HEK293 (cell line): Measurements from ENCODE around the gene G6PD.
"Not testable (repeated sequence)": the region's sequence is repeated elsewhere in the genome, so short reads cannot be mapped to it uniquely, and the experiment has no call there.

Source experiments
- ATF2 ChIP-seq: fragments of 450-650 bp; formaldehyde crosslinking; IDR thresholded peaks from 2 replicates; pipeline ENCODE4 v1.5.1; 2016; ENCODE audit warnings: missing biosample characterization, missing genetic modification characterization, low read depth
- CTCF ChIP-seq: fragments of 450-650 bp; formaldehyde crosslinking; IDR thresholded peaks from 2 replicates; pipeline ENCODE4 v1.5.1; 2016; ENCODE audit warnings: missing biosample characterization, missing genetic modification characterization
- GFI1B ChIP-seq: fragments of 450-650 bp; formaldehyde crosslinking; IDR thresholded peaks from 2 replicates; pipeline ENCODE4 v1.5.1; 2016; ENCODE audit warnings: missing biosample characterization, missing genetic modification characterization
- REST ChIP-seq: fragments of 450-650 bp; formaldehyde crosslinking; IDR thresholded peaks from 2 replicates; pipeline ENCODE4 v1.5.1; 2016; ENCODE audit warnings: missing biosample characterization, missing genetic modification characterization
- SETDB1 ChIP-seq: IDR thresholded peaks from one replicate; pipeline ENCODE4 v1.6.1; 2017; ENCODE audit warnings: mild to moderate bottlenecking, low read length, moderate library complexity, mixed read lengths; ENCODE audit not compliant: insufficient read length
- YY1 ChIP-seq: fragments of 450-650 bp; formaldehyde crosslinking; IDR thresholded peaks from 2 replicates; pipeline ENCODE4 v1.5.1; 2018; ENCODE audit warnings: missing biosample characterization, missing genetic modification characterization
- ZBTB8A ChIP-seq: fragments of 450-650 bp; formaldehyde crosslinking; IDR thresholded peaks from 2 replicates; pipeline ENCODE4 v1.5.1; 2016; ENCODE audit warnings: missing biosample characterization, missing genetic modification characterization
- ZFP37 ChIP-seq: fragments of 450-650 bp; formaldehyde crosslinking; IDR thresholded peaks from 2 replicates; pipeline ENCODE4 v1.5.1; 2016; ENCODE audit warnings: missing biosample characterization, missing genetic modification characterization
- ZNF302 ChIP-seq: fragments of 450-650 bp; formaldehyde crosslinking; IDR thresholded peaks from 2 replicates; pipeline ENCODE4 v1.5.1; 2016; ENCODE audit warnings: missing biosample characterization, missing genetic modification characterization, low read depth
- ZNF391 ChIP-seq: fragments of 450-650 bp; formaldehyde crosslinking; IDR thresholded peaks from 2 replicates; pipeline ENCODE4 v1.5.1; 2016; ENCODE audit warnings: low read depth, missing biosample characterization, missing genetic modification characterization, borderline replicate concordance
- ZNF580 ChIP-seq: fragments of 450-650 bp; formaldehyde crosslinking; IDR thresholded peaks from 2 replicates; pipeline ENCODE4 v1.5.1; 2016; ENCODE audit warnings: missing biosample characterization, missing genetic modification characterization
- ZNF629 ChIP-seq: fragments of 450-650 bp; formaldehyde crosslinking; IDR thresholded peaks from 2 replicates; pipeline ENCODE4 v1.5.1; 2017; ENCODE audit warnings: missing biosample characterization, missing genetic modification characterization
- ZNF701 ChIP-seq: fragments of 450-650 bp; formaldehyde crosslinking; IDR thresholded peaks from 2 replicates; pipeline ENCODE4 v1.5.1; 2016; ENCODE audit warnings: missing biosample characterization, missing genetic modification characterization
- ZSCAN30 ChIP-seq: fragments of 450-650 bp; IDR thresholded peaks from 2 replicates; pipeline ENCODE4 v1.5.1; 2018; ENCODE audit warnings: missing biosample characterization, mild to moderate bottlenecking, missing genetic modification characterization, moderate library complexity

GRCh38 chrX:154582994-154583393, 36.3 kb upstream of the G6PD start:
- not testable (repeated sequence) for TF ChIP-seq SETDB1; CTCF; ZNF302 (tag by site-specific recombination); ZNF391; ZNF580; REST (tag by site-specific recombination); ATF2 (tag by site-specific recombination); ZNF701 (tag by site-specific recombination); ZNF629 (tag by site-specific recombination); ZSCAN30 (tag by site-specific recombination); ZBTB8A (tag by site-specific recombination); ZFP37; GFI1B; YY1 (tag by site-specific recombination)
